IMR-90 (cell line): Measurements from ENCODE around the gene CD207. TPM values are rescaled to one million over a fixed set of nuclear protein-coding genes. Genes with fewer than 3 reads are reported as not detected.

Experiments used
- ATAC-seq: fragments of 200-7000 bp; cut with Tn5 transposase; 2 replicates; pipeline ENCODE4 v1.9.1; 2020; ENCODE audit warnings: low read depth, mild to moderate bottlenecking, moderate library complexity
- BruUV-seq: library from RNA; stranded (reverse); fragments of 400-500 nt; replicated peaks from 2 replicates; lab custom pipeline; 2021; lab: Mats Ljungman, UMichigan
- CTCF ChIA-PET: fragments of 300-600 bp; formaldehyde crosslinking; extraction: SDS; loops from one replicate; lab custom pipeline; 2021; ENCODE audit warnings: antibody characterized with exemption; lab: Yijun Ruan, JAX
- POLR2A ChIA-PET: fragments of 300-600 bp; sonication (Branson Sonifier 250); formaldehyde crosslinking; loops from one replicate; lab custom pipeline; 2022; ENCODE audit warnings: antibody characterized with exemption; ENCODE audit not compliant: unreplicated experiment; lab: Charles Lee
- DNase-seq: peaks from one replicate; pipeline ENCODE4 v3.0.0; 2013
- H2AFZ ChIP-seq: replicated peaks from 2 replicates; pipeline ENCODE3; 2013; ENCODE audit warnings: low read length, mild to moderate bottlenecking; ENCODE audit not compliant: poor library complexity
- H2AK5ac ChIP-seq: 2 replicates; pipeline ENCODE4 v1.6.1; 2013; ENCODE audit warnings: low read depth, low read length, inconsistent platforms
- H2AK9ac ChIP-seq: replicated peaks from 2 replicates; pipeline ENCODE3; 2013; ENCODE audit warnings: mild to moderate bottlenecking, low read depth, low read length, moderate library complexity; ENCODE audit not compliant: poor library complexity
- H2BK120ac ChIP-seq: 2 replicates; pipeline ENCODE4 v1.6.1; 2013; ENCODE audit warnings: low read depth, low read length, inconsistent platforms
- H2BK15ac ChIP-seq: 3 replicates; pipeline ENCODE4 v1.6.1; 2013; ENCODE audit warnings: low read depth, low read length, inconsistent platforms
- H2BK20ac ChIP-seq: 2 replicates; pipeline ENCODE4 v1.6.1; 2013; ENCODE audit warnings: low read depth, mild to moderate bottlenecking, inconsistent platforms, low read length, moderate library complexity
- H2BK5ac ChIP-seq: 2 replicates; pipeline ENCODE4 v1.6.1; 2013; ENCODE audit warnings: mild to moderate bottlenecking, low read depth, low read length, inconsistent platforms; ENCODE audit not compliant: poor library complexity, severe bottlenecking
- H3K14ac ChIP-seq: replicated peaks from 2 replicates; pipeline ENCODE4 v1.6.1; 2013; ENCODE audit warnings: low read depth, low read length, inconsistent platforms
- H3K18ac ChIP-seq: 2 replicates; pipeline ENCODE4 v1.6.1; 2013; ENCODE audit warnings: low read depth, low read length, control low read depth
- H3K23ac ChIP-seq: 2 replicates; pipeline ENCODE4 v1.6.1; 2013; ENCODE audit warnings: low read depth, low read length, inconsistent platforms
- H3K27ac ChIP-seq: 2 replicates; pipeline ENCODE4 v1.5.1; 2013; ENCODE audit warnings: mild to moderate bottlenecking, control low read depth, low read length; ENCODE audit not compliant: insufficient read depth
- H3K27me3 ChIP-seq: 2 replicates; pipeline ENCODE4 v1.6.1; 2013; ENCODE audit warnings: low read length; ENCODE audit not compliant: control insufficient read depth, insufficient read depth
- H3K36me3 ChIP-seq: 2 replicates; pipeline ENCODE4 v1.6.1; 2013; ENCODE audit warnings: low read length, mixed read lengths; ENCODE audit not compliant: control insufficient read depth, insufficient read depth
- H3K4ac ChIP-seq: 2 replicates; pipeline ENCODE4 v1.6.1; 2013; ENCODE audit warnings: low read depth, low read length, inconsistent platforms
- H3K4me1 ChIP-seq: 2 replicates; pipeline ENCODE4 v1.6.1; 2013; ENCODE audit warnings: low read length, mixed read lengths; ENCODE audit not compliant: control insufficient read depth, insufficient read depth
- H3K4me2 ChIP-seq: 2 replicates; pipeline ENCODE4 v1.6.1; 2013; ENCODE audit warnings: low read depth, mild to moderate bottlenecking, control low read depth, low read length, moderate library complexity
- H3K4me3 ChIP-seq: 2 replicates; pipeline ENCODE4 v1.5.1; 2013; ENCODE audit warnings: low read depth, mild to moderate bottlenecking, control low read depth, low read length, moderate library complexity; ENCODE audit not compliant: insufficient read depth
- H3K56ac ChIP-seq: 2 replicates; pipeline ENCODE4 v1.6.1; 2013; ENCODE audit warnings: low read length, inconsistent platforms; ENCODE audit not compliant: insufficient read depth; ENCODE audit errors: extremely low read depth
- H3K79me1 ChIP-seq, 2 experiments: 2 replicates each; pipeline ENCODE4 v1.6.1; 2013; ENCODE audit warnings: low read length in 2 of 2, inconsistent platforms in 1 of 2, low read depth in 1 of 2
- H3K9ac ChIP-seq: 2 replicates; pipeline ENCODE4 v1.6.1; 2013; ENCODE audit warnings: low read depth, low read length, control low read depth
- H3K9me1 ChIP-seq: 2 replicates; pipeline ENCODE4 v1.6.1; 2013; ENCODE audit warnings: low read length, inconsistent platforms; ENCODE audit not compliant: insufficient read depth
- H3K9me3 ChIP-seq: 2 replicates; pipeline ENCODE4 v1.6.1; 2013; ENCODE audit warnings: low read length; ENCODE audit not compliant: control insufficient read depth, insufficient read depth
- H4K20me1 ChIP-seq: 2 replicates; pipeline ENCODE4 v1.6.1; 2013; ENCODE audit warnings: low read length, inconsistent platforms; ENCODE audit not compliant: insufficient read depth
- H4K5ac ChIP-seq: 2 replicates; pipeline ENCODE4 v1.6.1; 2013; ENCODE audit warnings: mild to moderate bottlenecking, low read depth, low read length, control low read depth
- H4K8ac ChIP-seq, 2 experiments: 2 replicates each; pipeline ENCODE4 v1.6.1; 2013; ENCODE audit warnings: low read depth in 2 of 2, low read length in 2 of 2, control low read depth in 1 of 2, inconsistent platforms in 1 of 2
- H4K91ac ChIP-seq: 2 replicates; pipeline ENCODE4 v1.6.1; 2013; ENCODE audit warnings: low read depth, low read length, inconsistent platforms; ENCODE audit not compliant: insufficient read depth
- BHLHE40 ChIP-seq: fragments of 150-350 bp; IDR thresholded peaks from 2 replicates; pipeline ENCODE4 v1.6.1; 2016; ENCODE audit warnings: mild to moderate bottlenecking, low read depth, low read length
- CEBPB ChIP-seq: IDR thresholded peaks from 2 replicates; pipeline ENCODE4 v1.6.1; 2012; ENCODE audit warnings: low read depth, low read length, improper control_type of control experiment
- CHD1 ChIP-seq: IDR thresholded peaks from 2 replicates; pipeline ENCODE4 v1.6.1; 2012; ENCODE audit warnings: low read depth, low read length, improper control_type of control experiment
- CTCF ChIP-seq: conservative IDR thresholded peaks from 2 replicates; pipeline ENCODE4 v1.5.1; 2012; ENCODE audit warnings: mild to moderate bottlenecking, low read depth, low read length, improper control_type of control experiment
- ELK1 ChIP-seq: fragments of 150-350 bp; IDR thresholded peaks from 2 replicates; pipeline ENCODE4 v1.6.1; 2016; ENCODE audit warnings: low read depth, mild to moderate bottlenecking, low read length, moderate library complexity, borderline replicate concordance
- FOS ChIP-seq: fragments of 150-350 bp; IDR thresholded peaks from 2 replicates; pipeline ENCODE4 v1.6.1; 2016; ENCODE audit warnings: low read depth, low read length
- MAFK ChIP-seq: IDR thresholded peaks from 2 replicates; pipeline ENCODE4 v1.6.1; 2012; ENCODE audit warnings: low read depth, low read length, improper control_type of control experiment
- MAZ ChIP-seq: IDR thresholded peaks from 2 replicates; pipeline ENCODE4 v1.6.1; 2012; ENCODE audit warnings: low read depth, mild to moderate bottlenecking, low read length, improper control_type of control experiment, moderate library complexity, borderline replicate concordance
- MXI1 ChIP-seq: IDR thresholded peaks from 2 replicates; pipeline ENCODE4 v1.6.1; 2012; ENCODE audit warnings: low read depth, mild to moderate bottlenecking, low read length, moderate library complexity, borderline replicate concordance
- NFE2L2 ChIP-seq: fragments of 150-350 bp; IDR thresholded peaks from 2 replicates; pipeline ENCODE4 v1.6.1; 2016; ENCODE audit warnings: low read depth, mild to moderate bottlenecking, low read length
- POLR2A ChIP-seq: IDR thresholded peaks from 2 replicates; pipeline ENCODE4 v1.6.1; 2012; ENCODE audit warnings: mild to moderate bottlenecking, low read depth, low read length
- RAD21 ChIP-seq: IDR thresholded peaks from 2 replicates; pipeline ENCODE4 v1.6.1; 2012; ENCODE audit warnings: low read length, improper control_type of control experiment
- RCOR1 ChIP-seq: IDR thresholded peaks from 2 replicates; pipeline ENCODE4 v1.6.1; 2012; ENCODE audit warnings: mild to moderate bottlenecking, low read length, improper control_type of control experiment; ENCODE audit not compliant: insufficient replicate concordance
- RFX5 ChIP-seq: IDR thresholded peaks from 2 replicates; pipeline ENCODE4 v1.8.0; 2012; ENCODE audit warnings: low read depth, mild to moderate bottlenecking, low read length, moderate library complexity
- SMC3 ChIP-seq: fragments of 150-350 bp; IDR thresholded peaks from 2 replicates; pipeline ENCODE4 v1.6.1; 2016; ENCODE audit warnings: low read depth, mild to moderate bottlenecking, antibody characterized with exemption, low read length, moderate library complexity
- USF2 ChIP-seq: fragments of 150-350 bp; IDR thresholded peaks from 2 replicates; pipeline ENCODE4 v1.6.1; 2017; ENCODE audit warnings: mild to moderate bottlenecking, antibody characterized with exemption, low read length, low read depth
- WGBS, 2 experiments: methylation state at CpG; one replicate each; pipeline versions ENCODE4 v1.1.5 to v1.1.7; 2013; ENCODE audit warnings: missing lambda C conversion rate in 2 of 2; ENCODE audit not compliant: insufficient read length in 1 of 2; ENCODE audit errors: extremely low coverage in 2 of 2; 5-methylcytosine and 5-hydroxymethylcytosine counted together
- dilution Hi-C: fragments of 300-500 bp; cut with HindIII; formaldehyde crosslinking; loops from one replicate; pipeline ENCODE4 v1.14.3; 2018; ENCODE audit warnings: low sequenced_read_pairs; ENCODE audit not compliant: unreplicated experiment
- in situ Hi-C: fragments of 300-500 bp; cut with MboI; formaldehyde crosslinking; loops from 3 replicates; pipeline ENCODE4 v1.14.3; 2019; ENCODE audit warnings: low sequenced_read_pairs, inconsistent platforms, mixed read lengths
- intact Hi-C: fragments of 100-400 bp; cut with micrococcal nuclease; formaldehyde crosslinking; loops from 2 replicates; pipeline ENCODE4 v1.10.0; 2022
- polyA plus RNA-seq, 3 experiments: library from polyadenylated mRNA; depleted of rRNA; stranded (reverse); fragments of >200 nt; gene quantifications; 2 replicates each; pipeline ENCODE4 v1.2.3, GENCODE V29; 2012; ENCODE audit warnings: low replicate concordance in 1 of 3
- total RNA-seq: library from RNA; depleted of rRNA; stranded (reverse); fragments of >200 nt; gene quantifications from 2 replicates; pipeline ENCODE4 v1.2.3, GENCODE V29; 2012

Gene CD207
- total and polyA plus RNA-seq, 2 of the 4 experiments (the other 2 are of a cell fraction): not detected

DNA sequence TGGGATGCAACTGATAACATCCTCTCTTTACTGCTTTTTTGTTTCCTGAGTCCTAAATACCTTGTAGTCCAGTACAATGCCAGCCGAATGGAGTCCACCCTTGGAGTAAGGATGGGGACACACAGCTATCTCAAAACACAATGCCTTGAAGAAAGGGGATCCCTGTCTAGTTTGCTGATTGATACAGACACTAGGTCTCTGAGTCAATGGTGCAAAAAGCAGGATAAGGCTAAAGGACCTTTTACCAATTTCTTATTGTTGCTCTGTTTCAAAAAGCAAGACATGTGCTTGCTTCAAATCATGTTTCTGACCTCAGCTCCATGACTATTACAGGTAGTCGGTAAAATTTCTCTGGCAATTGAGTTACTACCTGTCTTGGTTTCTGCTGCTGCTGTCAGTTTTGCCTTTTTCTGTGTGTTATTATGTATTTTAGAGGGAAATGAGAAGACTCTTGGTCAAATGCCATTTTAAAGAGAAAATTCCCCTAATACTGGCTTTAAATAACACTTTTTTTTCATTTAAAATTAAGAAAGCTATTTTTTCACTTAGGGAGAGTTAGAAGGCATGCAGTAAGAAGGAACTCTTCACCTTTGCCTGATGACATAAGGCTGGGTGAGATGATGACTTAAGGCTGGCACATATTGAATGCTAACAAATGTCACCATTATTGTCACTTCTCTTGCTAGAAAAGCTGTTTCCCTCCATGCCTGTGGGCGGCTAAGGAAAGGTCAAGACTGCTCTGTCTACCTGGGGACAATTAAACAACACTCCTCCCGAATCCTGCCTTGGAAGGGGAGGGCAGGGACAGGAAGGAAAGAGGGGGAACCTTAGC, 40.2 kb downstream of the CD207 start:
- ChIA-PET CTCF (no interaction called here), POLR2A (no interaction called here)
- Histone ChIP-seq H3K23ac (no peak overlapping the region), H3K27ac (no peak overlapping the region), H3K56ac (no peak overlapping the region), H3K4me2 (no peak overlapping the region), H2BK20ac (no peak overlapping the region), H3K18ac (no peak overlapping the region), H3K27me3 (peaks cover 13% of the 10 kb centered on the region), H2BK5ac (no peak overlapping the region), H2BK15ac (no peak overlapping the region), H2BK120ac (no peak overlapping the region), H3K4ac (no peak overlapping the region), H3K4me3 (no peak overlapping the region), H3K9ac (no peak overlapping the region), H4K20me1 (no peaks in the 10 kb centered on the region), H3K9me1 (no peaks in the 10 kb centered on the region), H4K91ac (no peak overlapping the region), H3K36me3 (no peaks in the 10 kb centered on the region), H2AK9ac (no peak overlapping the region), H3K4me1 (no peaks in the 10 kb centered on the region), H3K79me1 (no peaks in the 10 kb centered on the region), H3K9me3 (no peaks in the 10 kb centered on the region), H4K5ac (no peak overlapping the region), H2AFZ (no peak overlapping the region), H3K14ac (no peak overlapping the region), H2AK5ac (no peak overlapping the region), H4K8ac (no peak overlapping the region)
- in situ Hi-C loops (no loop called here), intact Hi-C loops (no loop called here), dilution Hi-C loops (no loop called here)
- TF ChIP-seq BHLHE40 (no peak), CTCF (no peak), RFX5 (no peak), ELK1 (no peak), SMC3 (no peak), FOS (no peak), CEBPB (no peak), MXI1 (no peak), RCOR1 (no peak), POLR2A (no peak), USF2 (no peak), RAD21 (no peak), MAZ (no peak), CHD1 (no peak), MAFK (no peak), NFE2L2 (no peak)
- ATAC-seq (no peak), DNase-seq (no peak)
- WGBS, 2 experiments: no CpG with 5 or more reads among the region's 4 CpGs
- no TSS peak for BruUV-seq
